8988T (cell line): Measurements from ENCODE around the gene DIRAS3.
"Not testable (repeated sequence)": the region's sequence is repeated elsewhere in the genome, so short reads cannot be mapped to it uniquely, and the experiment has no call there.

Experiments used
- DNase-seq: peaks from one replicate; pipeline ENCODE4 v3.0.0; 2011

DIRAS3 gene

GRCh38 chr1:68049941-68050878 is at the start of gene DIRAS3:
TSS of gene DIRAS3 (minus strand) at chr1:68050627. CDS start at chr1:68047297, 3,330 bp downstream.
- DNase-seq, result no peak

- no peak for DNase-seq
These were observed 43.3 kb upstream of the DIRAS3 start for GRCh38 chr1:68093737-68094136.

- no peak for DNase-seq
These were observed 36.8 kb upstream of the DIRAS3 start for GRCh38 chr1:68087184-68087583.

- no peak for DNase-seq
These were observed 35.3 kb upstream of the DIRAS3 start for GRCh38 chr1:68085752-68086151.

- no peak for DNase-seq
These were observed 33.3 kb upstream of the DIRAS3 start for GRCh38 chr1:68083686-68084085.

GRCh38 chr1:68081775-68082283 is 31.4 kb upstream of the DIRAS3 start:
- DNase-seq, result no peak

- no peak for DNase-seq
These were observed 28.2 kb upstream of the DIRAS3 start for GRCh38 chr1:68078647-68079046.

GRCh38 chr1:68074472-68074871 is 24.0 kb upstream of the DIRAS3 start:
- DNase-seq, result no peak

- no peak for DNase-seq
These were observed 15.3 kb upstream of the DIRAS3 start for GRCh38 chr1:68065766-68066165.

GRCh38 chr1:68058053-68058452 is 7.6 kb upstream of the DIRAS3 start:
- not testable (repeated sequence) for DNase-seq

- DNase-seq, result peak; percentile 21
These were observed 7.1 kb upstream of the DIRAS3 start for GRCh38 chr1:68057564-68057963.

GRCh38 chr1:68057050-68057449 is 6.6 kb upstream of the DIRAS3 start:
- no peak for DNase-seq

GRCh38 chr1:68051475-68051874 is 1.0 kb upstream of the DIRAS3 start:
- DNase-seq, result no peak

GRCh38 chr1:68047659-68048026 is 2.8 kb downstream of the DIRAS3 start:
- DNase-seq, result no peak

GRCh38 chr1:68046885-68047658 is 3.4 kb downstream of the DIRAS3 start:
- DNase-seq, result no peak

GRCh38 chr1:68046423-68046822 is 4.0 kb downstream of the DIRAS3 start:
- DNase-seq, result no peak

- no peak for DNase-seq
These were observed 4.8 kb downstream of the DIRAS3 start for GRCh38 chr1:68045511-68046180.

- DNase-seq, result no peak
These were observed 6.9 kb downstream of the DIRAS3 start for GRCh38 chr1:68043443-68044090.

- DNase-seq, result no peak
These were observed 13.5 kb downstream of the DIRAS3 start for GRCh38 chr1:68036946-68037345.

- no peak for DNase-seq
These were observed 21.0 kb downstream of the DIRAS3 start for GRCh38 chr1:68029444-68029843.

- no peak for DNase-seq
These were observed 21.9 kb downstream of the DIRAS3 start for GRCh38 chr1:68028566-68028965.

- no peak for DNase-seq
These were observed 25.6 kb downstream of the DIRAS3 start for GRCh38 chr1:68024635-68025338.
